GM18951 (cell line): ENCODE data around the gene FRMD1.

ENCODE experiments used
- POLR2A ChIP-seq: IDR thresholded peaks from 4 replicates; pipeline ENCODE4 v1.6.1; 2011; ENCODE audit warnings: mild to moderate bottlenecking; ENCODE audit not compliant: insufficient read length, insufficient read depth; ENCODE audit errors: extremely low read depth
- in situ Hi-C: fragments of 300-500 bp; cut with MboI; formaldehyde crosslinking; loops from one replicate; pipeline ENCODE4 v1.12.0; 2022; ENCODE audit warnings: low sequenced_read_pairs, mixed read lengths, inconsistent platforms; ENCODE audit not compliant: unreplicated experiment

Gene FRMD1

GRCh38 chr6:168037242-168037641 is 41.8 kb downstream of the FRMD1 start:
- in situ Hi-C loops = no loop called here
- no peak for TF ChIP-seq POLR2A

GRCh38 chr6:168035661-168036545 is 43.1 kb downstream of the FRMD1 start:
- TF ChIP-seq POLR2A = no peak
- in situ Hi-C loops = no loop called here

GRCh38 chr6:168035098-168035660 is 43.8 kb downstream of the FRMD1 start:
- in situ Hi-C loops = no loop called here
- TF ChIP-seq POLR2A = no peak

- no peak for TF ChIP-seq POLR2A
- in situ Hi-C loops = no loop called here
Observed at GRCh38 chr6:168034537-168034936, 44.5 kb downstream of the FRMD1 start.

- in situ Hi-C loops = no loop called here
- no peak for TF ChIP-seq POLR2A
Observed at GRCh38 chr6:168033791-168034190, 45.2 kb downstream of the FRMD1 start.

GRCh38 chr6:168032005-168032760 is 46.8 kb downstream of the FRMD1 start:
- TF ChIP-seq POLR2A = no peak
- in situ Hi-C loops = no loop called here

- in situ Hi-C loops = no loop called here
- no peak for TF ChIP-seq POLR2A
Observed at GRCh38 chr6:168031411-168031971, 47.5 kb downstream of the FRMD1 start.

- no peak for TF ChIP-seq POLR2A
Observed at GRCh38 chr6:168030908-168031307, 48.1 kb downstream of the FRMD1 start.

GRCh38 chr6:168030218-168030746 is 48.7 kb downstream of the FRMD1 start:
- TF ChIP-seq POLR2A = no peak
- in situ Hi-C loops = no loop called here

More at GRCh38 chr6:168030908-168031307, 48.1 kb downstream of the FRMD1 start:
- in situ Hi-C loops = no loop called here

GRCh38 chr6:168029459-168030217 is 49.4 kb downstream of the FRMD1 start:
- no peak for TF ChIP-seq POLR2A
- in situ Hi-C loops = no loop called here

GRCh38 chr6:168028181-168028580 is 50.8 kb downstream of the FRMD1 start:
- in situ Hi-C loops = no loop called here
- TF ChIP-seq POLR2A = no peak

GRCh38 chr6:168027521-168027920 is 51.5 kb downstream of the FRMD1 start:
- no peak for TF ChIP-seq POLR2A
- in situ Hi-C loops = no loop called here
